ENCODE measurements around the gene MRPL51. TPM values are rescaled to one million over a fixed set of nuclear protein-coding genes. Genes with fewer than 3 reads are reported as not detected.

MRPL51 gene
- total RNA-seq, 1 donor from 2014 or later, result 202 TPM

DNA sequence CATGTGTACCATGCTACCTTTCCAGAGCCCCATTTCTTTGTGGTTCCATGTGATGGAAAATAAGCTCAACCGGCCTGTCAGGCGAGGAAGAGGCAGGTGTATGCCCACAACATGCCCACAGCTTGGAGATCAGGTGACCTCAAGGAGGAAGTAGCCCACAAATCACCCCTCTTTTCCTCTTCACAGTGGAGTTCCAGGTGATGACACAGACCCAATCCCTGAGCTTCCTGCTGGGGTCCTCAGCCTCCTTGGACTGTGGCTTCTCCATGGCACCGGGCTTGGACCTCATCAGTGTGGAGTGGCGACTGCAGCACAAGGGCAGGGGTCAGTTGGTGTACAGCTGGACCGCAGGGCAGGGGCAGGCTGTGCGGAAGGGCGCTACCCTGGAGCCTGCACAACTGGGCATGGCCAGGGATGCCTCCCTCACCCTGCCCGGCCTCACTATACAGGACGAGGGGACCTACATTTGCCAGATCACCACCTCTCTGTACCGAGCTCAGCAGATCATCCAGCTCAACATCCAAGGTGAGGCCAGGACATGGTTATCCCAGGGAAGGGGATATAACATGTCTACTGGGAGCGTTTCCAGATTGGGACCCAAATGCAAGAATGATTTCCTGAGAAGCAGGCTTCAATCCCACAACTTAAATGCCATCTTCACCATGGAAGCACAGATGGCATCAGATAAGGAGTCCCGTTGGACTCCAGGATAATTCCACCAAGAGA is 35.7 kb downstream of the MRPL51 start:
- no peak overlapping the region for H3K27ac ChIP-seq (ENCODE audit: low read depth, low read length)
- H3K4me1 Mint-ChIP-seq (ENCODE audit: low read depth, unreplicated experiment), result no peaks in the 10 kb centered on the region

DNA sequence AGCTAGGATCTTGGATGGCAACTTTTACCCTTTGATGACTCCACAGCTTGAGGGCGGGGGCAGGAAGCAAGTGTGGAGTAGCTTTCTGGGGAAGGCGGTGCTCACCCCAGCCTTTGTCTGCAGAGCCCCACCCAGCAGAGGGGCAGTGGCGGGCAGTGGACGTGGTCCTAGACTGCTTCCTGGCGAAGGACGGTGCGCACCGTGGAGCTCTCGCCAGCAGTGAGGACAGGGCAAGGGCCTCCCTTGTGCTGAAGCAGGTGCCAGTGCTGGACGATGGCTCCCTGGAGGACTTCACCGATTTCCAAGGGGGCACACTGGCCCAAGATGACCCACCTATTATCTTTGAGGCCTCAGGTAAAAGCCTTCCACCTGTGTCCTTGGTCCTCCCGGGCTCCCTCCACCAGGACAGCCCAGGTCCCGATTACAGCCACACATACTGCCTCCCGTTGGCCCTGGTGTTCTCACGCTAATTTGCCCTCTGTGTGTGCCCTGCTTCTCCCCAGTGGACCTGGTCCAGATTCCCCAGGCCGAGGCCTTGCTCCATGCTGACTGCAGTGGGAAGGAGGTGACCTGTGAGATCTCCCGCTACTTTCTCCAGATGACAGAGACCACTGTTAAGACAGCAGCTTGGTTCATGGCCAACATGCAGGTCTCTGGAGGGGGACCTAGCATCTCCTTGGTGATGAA is 40.0 kb downstream of the MRPL51 start:
- no peaks in the 10 kb centered on the region for H3K36me3 ChIP-seq (ENCODE audit: insufficient read depth, low read length)
- H3K36me3 Mint-ChIP-seq (ENCODE audit: low read depth, unreplicated experiment), result peaks cover 13% of the 10 kb centered on the region
- DNase-seq (ENCODE audit: low read depth) (no peak), FAIRE-seq (no peak)
- H3K9me3 Mint-ChIP-seq (ENCODE audit: unreplicated experiment), result no peaks in the 10 kb centered on the region
- H3K27ac Mint-ChIP-seq (ENCODE audit: unreplicated experiment), result no peak overlapping the region
- peaks cover 14% of the 10 kb centered on the region for H3K4me1 Mint-ChIP-seq (ENCODE audit: low read depth, unreplicated experiment)
- no peak overlapping the region for H3K27ac ChIP-seq (ENCODE audit: low read depth, low read length)
- H3K9ac ChIP-seq (ENCODE audit: low read length), result no peak overlapping the region
- peaks cover 28% of the 10 kb centered on the region for H3K4me1 ChIP-seq (ENCODE audit: insufficient read depth, low read length)
- H3K79me2 ChIP-seq (ENCODE audit: insufficient read depth, low read length), result no peaks in the 10 kb centered on the region
- no peak overlapping the region for H2AFZ ChIP-seq (ENCODE audit: low read depth, low read length)
- peak overlapping the region; percentile 92 for H3K4me2 ChIP-seq (ENCODE audit: low read length)
- no peaks in the 10 kb centered on the region for H4K20me1 ChIP-seq (ENCODE audit: insufficient read depth, low read length)
- H3K4me3 Mint-ChIP-seq (ENCODE audit: unreplicated experiment), result no peak overlapping the region
- no peaks in the 10 kb centered on the region for H3K27me3 ChIP-seq (ENCODE audit: insufficient read depth, low read length)
- no peak overlapping the region for H3K4me3 ChIP-seq (ENCODE audit: insufficient read depth, low read depth, low read length)
- H3K27me3 Mint-ChIP-seq (ENCODE audit: low read depth, unreplicated experiment), result peaks cover 4% of the 10 kb centered on the region
- no peak for TF ChIP-seq CTCF (IDR thresholded peaks at IDR 0.05; ENCODE audit: insufficient read depth, low read depth, low read length)
- TF ChIP-seq EZH2 (IDR thresholded peaks at IDR 0.05; ENCODE audit: insufficient read depth, low read length), result no peak
- no peaks in the 10 kb centered on the region for H3K9me3 ChIP-seq (ENCODE audit: insufficient read depth, low read depth, low read length)

More for the DNA sequence above, 35.7 kb downstream of the MRPL51 start:
- H3K4me3 ChIP-seq (ENCODE audit: insufficient read depth, low read depth, low read length), result no peak overlapping the region
- no peak overlapping the region for H3K4me2 ChIP-seq (ENCODE audit: low read length)
- H3K27me3 ChIP-seq (ENCODE audit: insufficient read depth, low read length), result no peaks in the 10 kb centered on the region
- FAIRE-seq, result no peak
- no peak overlapping the region for H3K4me3 Mint-ChIP-seq (ENCODE audit: unreplicated experiment)
- H3K36me3 Mint-ChIP-seq (ENCODE audit: low read depth, unreplicated experiment), result peaks cover 32% of the 10 kb centered on the region
- H4K20me1 ChIP-seq (ENCODE audit: insufficient read depth, low read length), result no peaks in the 10 kb centered on the region
- no peaks in the 10 kb centered on the region for H3K79me2 ChIP-seq (ENCODE audit: insufficient read depth, low read length)
- H2AFZ ChIP-seq (ENCODE audit: low read depth, low read length), result no peak overlapping the region
- no peaks in the 10 kb centered on the region for H3K27me3 Mint-ChIP-seq (ENCODE audit: low read depth, unreplicated experiment)
- no peaks in the 10 kb centered on the region for H3K9me3 ChIP-seq (ENCODE audit: insufficient read depth, low read depth, low read length)
- H3K36me3 ChIP-seq (ENCODE audit: insufficient read depth, low read length), result peaks cover 4% of the 10 kb centered on the region
- no peak overlapping the region for H3K9ac ChIP-seq (ENCODE audit: low read length)
- no peak for TF ChIP-seq CTCF (IDR thresholded peaks at IDR 0.05; ENCODE audit: insufficient read depth, low read depth, low read length)
- TF ChIP-seq EZH2 (IDR thresholded peaks at IDR 0.05; ENCODE audit: insufficient read depth, low read length), result no peak
- no peak overlapping the region for H3K27ac Mint-ChIP-seq (ENCODE audit: unreplicated experiment)
- peaks cover 6% of the 10 kb centered on the region for H3K4me1 ChIP-seq (ENCODE audit: insufficient read depth, low read length)
- no peaks in the 10 kb centered on the region for H3K9me3 Mint-ChIP-seq (ENCODE audit: unreplicated experiment)
- DNase-seq (ENCODE audit: low read depth), result no peak

Data from astrocyte (in vitro differentiated cells and primary cell).